ENCODE measurements around the gene F5.
A peak's percentile ranks its signal among the peaks of the same experiment; 100 is the strongest.

F5 gene

DNA sequence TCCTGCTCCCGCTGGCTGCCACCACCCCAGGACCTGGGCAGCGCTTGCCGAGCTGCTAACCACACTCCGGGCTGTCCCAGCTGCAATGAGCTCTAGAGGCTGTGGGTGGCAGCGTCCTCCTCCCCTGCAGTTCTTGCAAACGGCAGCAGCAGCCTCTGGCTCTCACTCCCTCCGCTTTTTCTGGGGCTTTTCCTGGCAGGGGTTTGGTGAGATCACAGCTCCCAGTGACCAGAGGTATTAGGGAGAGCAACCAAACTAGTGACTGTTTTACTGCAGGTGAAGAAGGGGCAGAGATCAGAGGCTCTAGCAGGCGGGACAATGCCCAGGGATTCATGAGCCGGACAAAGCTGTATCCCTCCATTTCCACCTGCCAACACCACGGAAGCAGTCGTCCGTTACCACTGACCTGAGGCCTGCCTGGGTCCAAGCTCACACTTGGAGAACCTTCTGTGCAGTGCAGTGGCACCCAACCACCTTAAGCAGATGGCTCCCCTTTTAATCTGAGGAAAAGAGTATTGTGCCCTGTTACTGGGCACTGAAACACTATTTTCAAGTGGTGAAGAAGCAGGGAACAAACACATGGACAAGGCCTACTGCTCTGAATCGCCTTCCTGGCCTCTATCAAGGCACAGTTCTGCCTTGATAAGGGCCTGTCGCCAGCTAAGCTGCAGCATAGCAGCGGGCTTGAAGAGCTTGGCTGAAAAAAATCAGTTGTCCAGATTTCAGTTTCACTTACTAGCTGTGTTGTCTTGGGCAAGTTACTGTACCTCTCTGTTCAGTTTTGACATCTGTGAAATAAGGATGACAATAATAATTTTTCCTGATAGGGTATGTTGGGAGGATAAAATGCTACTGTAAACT is at the start of gene F5:
F5 (minus strand) TSS at position 87 of the 861 bp plus-strand sequence. CDS start 95 bp downstream, outside the sequence.
- DNase-seq, result peak; percentile 54

DNA sequence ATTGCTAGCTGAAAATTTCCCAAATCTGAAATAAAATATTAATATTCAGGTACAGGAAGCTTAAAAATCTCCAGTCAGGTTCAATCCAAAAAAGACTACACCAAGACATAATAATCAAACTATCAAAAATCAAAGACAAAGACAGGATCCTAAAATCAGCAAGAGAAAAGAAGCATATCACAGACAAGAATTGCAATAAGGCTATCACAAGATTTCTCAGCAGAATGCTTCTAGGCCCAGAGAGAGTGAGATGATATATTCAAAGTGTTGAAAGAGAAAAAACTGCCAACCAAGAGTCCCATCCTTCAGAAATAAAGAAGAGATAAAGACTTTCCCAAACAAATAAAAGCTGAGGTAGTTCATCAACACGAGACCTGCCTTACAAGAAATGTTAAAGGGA is 48.6 kb upstream of the F5 start:
- DNase-seq, result no peak

GRCh38 chr1:169634145-169634544 is 47.9 kb upstream of the F5 start:
- no peak for DNase-seq

DNA sequence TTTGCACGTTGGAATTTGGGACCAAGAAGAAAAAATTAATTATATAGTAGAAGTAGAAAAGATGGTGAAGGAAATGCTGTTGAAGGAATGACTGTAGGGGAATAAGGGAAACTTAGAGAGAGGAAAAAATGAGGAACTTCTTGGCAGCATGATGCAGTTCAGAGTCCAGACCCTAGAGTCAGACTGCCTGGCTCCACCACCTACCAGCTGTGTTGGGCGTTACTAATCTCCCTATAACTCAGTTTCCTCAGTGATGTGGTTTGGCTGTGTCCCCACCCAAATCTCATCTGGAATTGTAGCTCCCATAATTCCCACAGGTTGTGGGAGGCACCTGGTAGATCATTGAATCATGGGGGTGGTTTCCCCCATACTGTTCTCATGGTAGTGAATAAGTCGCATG is 45.0 kb upstream of the F5 start:
- DNase-seq, result no peak

- no peak for DNase-seq
Measured at GRCh38 chr1:169630006-169630405, 43.7 kb upstream of the F5 start, which contains the start of gene SELP. Gene SELP (minus strand): TSS chr1:169630124. CDS start chr1:169630074, 50 bp downstream.

GRCh38 chr1:169624912-169625311 is 38.6 kb upstream of the F5 start:
- DNase-seq, result no peak

DNA sequence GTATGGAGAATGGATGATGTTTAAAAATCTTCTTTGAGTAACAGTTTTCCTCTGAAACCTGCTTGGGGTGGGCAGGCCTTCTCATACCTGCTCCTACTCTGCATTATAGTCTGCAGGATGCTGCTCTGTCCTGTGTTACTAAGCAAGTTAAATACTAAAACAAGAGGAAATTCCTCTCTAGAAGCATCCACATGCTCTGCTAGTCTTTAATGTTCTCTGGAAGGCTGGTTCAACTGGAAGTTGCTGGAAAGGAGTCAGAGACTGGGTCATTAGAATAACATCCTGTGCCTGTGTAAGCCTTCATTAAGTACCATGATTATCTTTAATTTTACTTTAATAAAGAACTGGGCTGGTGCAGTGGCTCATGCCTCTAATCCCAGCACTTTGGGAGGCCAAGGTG is 37.8 kb upstream of the F5 start:
- no peak for DNase-seq

DNA sequence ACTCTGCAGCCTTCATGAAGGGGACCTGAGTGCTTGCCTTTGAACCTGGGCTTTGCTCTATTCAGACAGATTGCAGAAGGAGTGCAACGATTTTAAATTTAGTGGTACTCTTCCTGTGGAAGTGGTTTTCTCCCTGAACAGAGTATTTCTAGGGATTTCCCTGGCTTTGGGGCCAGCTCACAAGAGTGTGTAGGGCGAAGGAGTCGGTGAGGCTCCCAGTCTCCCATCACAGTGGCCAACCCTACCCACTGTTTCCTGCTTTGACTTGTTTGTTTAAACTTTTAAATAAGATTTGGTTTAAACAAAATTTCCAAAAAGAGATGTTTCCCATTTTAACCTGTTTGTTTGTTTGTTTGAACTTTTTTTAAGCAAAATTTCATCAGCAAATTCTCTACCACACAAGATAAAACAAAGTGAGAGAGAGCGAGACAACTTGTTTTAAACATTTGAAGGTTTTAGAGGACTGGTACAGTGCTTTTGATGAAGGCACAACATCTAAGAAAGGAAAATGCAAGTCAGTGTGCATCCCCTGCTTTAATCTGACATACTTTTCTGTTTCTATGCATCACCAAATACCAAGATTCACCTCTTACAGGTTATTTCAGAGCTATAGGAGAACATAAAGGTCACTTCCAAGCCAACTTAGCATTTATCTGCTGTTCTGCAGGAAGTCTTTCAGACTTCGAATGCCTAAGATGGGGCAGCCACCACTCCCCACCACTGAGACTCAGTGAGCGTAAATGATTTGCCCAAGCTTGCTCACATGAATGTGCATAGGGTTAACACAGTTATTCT is 37.0 kb upstream of the F5 start:
- DNase-seq, result no peak

DNA sequence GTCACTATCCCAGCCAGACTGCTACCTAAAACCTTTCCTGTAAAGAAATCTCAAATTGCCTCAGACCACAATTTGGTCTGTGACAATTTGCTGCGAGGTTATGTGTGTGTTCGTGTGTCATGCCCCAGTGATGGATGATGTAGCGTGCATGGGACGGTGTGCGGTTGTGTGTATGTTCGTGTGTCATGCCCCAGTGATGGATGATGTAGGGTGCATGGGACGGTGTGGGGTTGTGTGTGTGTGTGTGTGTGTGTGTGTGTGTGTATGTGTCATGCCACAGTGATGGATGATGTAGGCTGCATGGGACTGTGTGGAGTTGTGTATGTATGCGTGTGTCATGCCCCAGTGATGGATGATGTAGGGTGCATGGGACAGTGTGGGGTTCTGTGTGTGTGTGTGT is 34.3 kb upstream of the F5 start:
- DNase-seq, result no peak

DNA sequence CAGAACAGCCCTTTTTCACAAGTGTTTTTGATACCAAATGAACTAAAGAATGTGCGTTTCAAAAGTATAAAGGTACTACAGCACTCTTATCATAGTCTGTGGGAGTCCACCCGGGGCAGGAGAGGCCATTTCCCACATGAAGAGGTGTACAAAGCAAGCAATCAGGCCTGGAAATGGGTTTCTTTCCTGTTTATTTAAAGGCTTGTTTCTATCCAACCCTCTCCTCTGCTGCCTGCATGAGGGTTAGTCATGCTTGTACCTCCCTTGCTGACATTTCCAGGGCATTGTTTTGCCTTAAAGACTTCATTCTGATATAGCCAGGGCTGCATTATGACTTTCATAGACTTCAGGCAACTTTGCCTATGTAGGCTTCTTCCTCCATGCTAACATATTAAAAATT is 32.1 kb upstream of the F5 start:
- DNase-seq, result no peak

DNA sequence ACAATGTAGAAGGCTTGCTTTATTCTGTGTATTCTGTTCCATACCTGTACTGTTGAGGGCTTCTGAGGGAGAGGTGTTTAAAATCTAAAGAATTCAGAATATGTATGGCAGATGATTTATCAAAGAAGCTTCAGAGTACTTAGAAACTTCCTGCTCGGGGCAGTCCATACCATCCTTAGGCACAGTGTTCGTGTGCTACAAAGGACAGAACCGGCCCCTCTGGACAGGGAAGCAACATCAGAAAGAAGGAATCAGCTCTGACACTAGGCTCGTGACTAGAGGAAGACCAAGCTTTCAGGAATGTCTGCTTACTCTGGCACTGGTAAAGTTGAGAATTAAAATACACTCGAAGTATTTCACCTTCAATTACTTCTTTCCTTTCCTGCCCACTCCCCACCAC is 29.5 kb upstream of the F5 start:
- no peak for DNase-seq

DNA sequence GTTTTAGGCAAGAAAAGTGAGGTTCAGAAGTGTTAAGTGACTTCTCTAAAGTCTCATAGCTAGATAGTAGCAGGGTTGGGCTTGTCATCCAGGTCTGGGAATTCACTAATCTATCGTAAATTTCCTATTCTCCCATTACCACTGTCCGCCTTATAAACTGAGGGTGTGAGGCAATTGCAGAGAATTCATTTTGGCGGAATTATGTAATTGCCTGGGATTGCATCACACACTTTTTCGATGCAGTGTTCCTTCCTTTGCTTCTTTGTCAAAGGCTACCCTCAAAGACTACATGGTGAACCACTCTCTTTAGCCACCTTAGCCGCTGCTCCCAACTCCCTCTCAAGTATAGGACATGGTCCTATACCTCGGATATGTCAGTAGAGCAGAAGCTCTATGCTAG is 24.6 kb upstream of the F5 start:
- DNase-seq, result no peak

GRCh38 chr1:169610108-169610507 is 23.8 kb upstream of the F5 start:
- no peak for DNase-seq

DNA sequence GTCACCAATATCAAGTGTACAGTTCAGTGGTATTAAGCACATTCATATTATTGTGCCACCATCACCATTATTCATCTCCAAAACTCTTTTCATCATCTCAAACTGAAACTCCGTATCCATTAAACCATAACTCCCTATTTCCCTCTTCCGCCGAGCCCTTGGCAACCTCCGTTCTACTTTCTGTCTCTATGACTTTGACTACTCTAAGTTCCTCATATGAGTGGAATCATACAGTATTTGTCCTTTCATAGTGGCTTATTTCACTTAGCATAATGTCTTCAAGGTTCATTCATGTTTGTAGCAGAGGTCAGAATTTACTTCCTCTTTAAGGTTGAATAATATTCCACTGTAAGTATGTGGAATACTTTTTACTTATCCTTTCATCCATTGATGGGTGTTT is 21.9 kb upstream of the F5 start:
- no peak for DNase-seq

GRCh38 chr1:169604781-169605560 is 18.7 kb upstream of the F5 start:
- no peak for DNase-seq

DNA sequence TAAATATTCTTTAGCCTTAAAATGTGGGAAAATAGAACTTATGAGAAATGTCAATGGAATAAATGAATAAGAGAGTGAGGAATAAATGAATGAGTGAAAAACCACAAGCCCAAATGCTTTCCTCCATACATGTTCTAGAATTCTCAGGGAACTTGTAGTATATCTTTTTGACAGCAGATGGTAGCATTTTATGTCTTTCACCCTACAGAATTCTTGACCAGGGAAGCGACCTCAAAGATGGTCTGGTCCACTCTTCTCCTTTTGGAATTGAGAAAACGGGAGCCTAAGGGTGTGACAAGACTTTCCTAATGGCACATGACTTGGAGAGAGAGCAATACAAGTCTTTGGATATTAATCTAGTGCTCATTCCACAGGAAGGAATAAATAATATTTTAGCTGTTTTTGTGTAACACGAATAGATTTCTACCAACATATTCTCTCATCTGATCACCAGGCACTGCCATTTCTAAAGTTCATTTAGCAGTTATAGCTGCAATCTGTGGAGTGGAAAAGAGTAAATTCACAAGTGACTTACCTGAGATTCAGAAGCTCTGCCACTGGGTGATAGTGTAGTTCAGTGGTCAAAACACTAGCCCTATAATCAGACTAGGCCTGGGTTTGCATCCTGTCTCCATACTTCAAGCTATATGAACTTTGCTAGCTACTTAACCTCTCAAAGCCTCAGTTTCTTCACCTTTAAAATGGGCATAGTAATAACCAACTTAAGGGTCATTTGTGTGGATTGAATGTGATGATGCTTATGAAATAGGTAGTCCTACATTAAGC is 15.0 kb upstream of the F5 start:
- DNase-seq, result no peak

- no peak for DNase-seq
Measured at GRCh38 chr1:169595764-169596711, 9.8 kb upstream of the F5 start.

DNA sequence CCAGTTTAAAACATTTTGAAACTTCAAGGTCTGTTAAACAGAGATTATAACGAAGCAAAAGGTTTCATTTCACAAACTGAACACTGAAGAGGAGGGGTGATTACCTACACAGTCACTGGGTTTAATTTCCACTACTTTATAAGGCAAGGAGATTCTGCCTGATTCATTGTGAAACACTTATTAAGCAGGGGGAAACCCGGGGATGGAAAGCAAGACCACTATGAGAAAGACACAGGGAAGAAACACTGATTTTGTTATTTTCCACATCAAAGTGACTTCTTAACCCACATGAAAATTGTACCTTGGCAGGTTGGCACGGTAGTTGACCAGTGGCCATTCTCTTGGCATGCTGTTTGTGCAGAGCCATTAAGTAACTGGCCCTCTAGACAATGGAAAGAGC is 8.1 kb upstream of the F5 start:
- no peak for DNase-seq

DNA sequence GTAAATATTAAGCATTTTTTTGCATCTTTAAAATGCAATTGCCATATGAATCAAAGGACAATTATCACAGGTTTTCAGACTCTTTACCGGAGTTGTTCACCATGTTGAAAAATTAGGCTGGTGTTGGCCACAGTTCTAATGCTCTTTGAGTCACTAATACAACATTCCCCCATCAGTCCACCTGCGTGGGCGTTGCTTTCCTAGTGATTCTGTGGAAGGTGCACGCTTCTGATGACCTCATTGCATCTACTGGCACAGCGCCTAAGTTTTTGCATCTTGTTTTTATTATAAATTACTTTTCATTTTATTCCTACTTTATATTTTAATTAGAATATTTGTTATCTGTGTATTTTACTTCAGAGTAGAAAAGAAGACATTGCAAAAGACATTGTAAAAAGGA is 4.7 kb upstream of the F5 start:
- DNase-seq, result no peak

DNA sequence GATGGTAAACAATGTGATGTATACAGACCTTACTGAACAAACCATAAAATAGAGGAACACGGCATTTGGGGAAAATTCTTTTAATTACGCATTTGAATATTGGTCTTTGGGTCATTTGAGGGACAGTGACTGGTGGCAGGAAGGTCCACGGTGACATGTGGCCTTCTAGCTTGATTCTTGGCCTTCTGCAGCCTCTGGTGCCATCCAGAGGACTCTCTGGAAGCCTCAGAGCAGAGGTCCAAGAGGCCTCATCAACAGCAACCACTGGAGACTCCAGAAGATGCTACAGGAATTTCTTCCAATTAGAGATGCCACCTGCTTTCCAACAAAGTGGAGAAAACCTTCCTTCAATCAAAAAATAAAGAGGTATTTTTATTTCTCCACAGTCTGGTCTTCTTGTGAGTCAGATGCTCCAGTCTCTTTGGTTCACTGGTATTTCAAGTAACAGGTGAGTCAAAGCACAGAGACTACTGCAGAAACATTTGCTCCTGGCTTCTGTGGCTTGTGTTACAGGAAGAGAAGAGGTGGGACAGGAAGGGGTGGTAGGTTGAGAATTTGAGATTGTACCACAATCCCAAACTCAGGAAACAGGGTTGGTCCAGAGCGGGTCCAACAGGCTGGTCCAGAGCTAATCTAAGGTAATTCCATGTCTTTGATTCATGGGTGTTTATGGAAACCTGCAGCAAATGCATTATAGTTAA is 2.7 kb upstream of the F5 start:
- no peak for DNase-seq

DNA sequence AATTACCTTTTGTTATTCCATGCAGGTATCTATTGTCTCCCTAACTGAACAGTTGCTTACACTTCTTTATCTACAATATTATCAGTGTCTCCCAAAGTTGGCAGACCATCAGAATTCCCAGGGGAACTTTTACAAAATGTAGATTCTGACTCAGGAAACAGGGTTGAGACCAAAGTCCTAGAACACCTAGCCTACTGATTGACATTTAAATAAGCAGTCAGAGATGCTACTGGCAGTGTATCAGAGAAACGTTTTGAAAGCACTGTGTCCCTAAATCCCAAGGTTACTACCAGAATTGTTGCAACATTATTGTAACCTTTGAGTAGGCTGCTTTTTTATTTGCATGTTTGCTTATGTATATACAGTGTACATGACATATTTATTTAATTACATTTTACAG is 1.8 kb upstream of the F5 start:
- DNase-seq, result no peak
